B cell (primary cell): ENCODE data around the gene PEX14. TPM values are rescaled to one million over a fixed set of nuclear protein-coding genes. Genes with fewer than 3 reads are reported as not detected.

Source experiments
- ATAC-seq: fragments of 200-7000 bp; cut with Tn5 transposase; one replicate; pipeline ENCODE4 v1.10.0; 2021; ENCODE audit warnings: low read depth, mild to moderate bottlenecking, moderate number of reproducible peaks, moderate library complexity
- CTCF ChIA-PET: fragments of 350-600 bp; sonication (Branson Sonifier 250); formaldehyde crosslinking; loops from one replicate; lab custom pipeline; 2021; ENCODE audit warnings: antibody characterized with exemption, inconsistent platforms; lab: Charles Lee
- POLR2A ChIA-PET: fragments of 350-600 bp; sonication (Branson Sonifier 250); formaldehyde crosslinking; loops from one replicate; lab custom pipeline; 2021; ENCODE audit warnings: antibody characterized with exemption; lab: Charles Lee
- DNase-seq: peaks from one replicate; pipeline ENCODE4 v3.0.0; 2013
- H2AFZ ChIP-seq: 2 replicates; pipeline ENCODE4 v1.6.1; 2012; ENCODE audit warnings: mild to moderate bottlenecking, low read depth, low read length; ENCODE audit not compliant: insufficient read depth, poor library complexity, severe bottlenecking
- H3K27ac ChIP-seq, 2 donors: 1 replicate in 1 of 2; 2 replicates in 1 of 2; pipeline ENCODE4 v1.5.1; 2012 to 2013; ENCODE audit warnings: low read length in 2 of 2, mild to moderate bottlenecking in 2 of 2, moderate library complexity in 1 of 2
- H3K27me3 ChIP-seq, 4 experiments: fragments of 200-600 bp in 1 of 4; sonication (generic) in 1 of 4; replicated peaks in 1 of 4; 1 replicate in 2 of 4; 2 replicates in 2 of 4; pipeline versions ENCODE4 v1.6.1 to v1.7.0; 2013 to 2016; ENCODE audit warnings: low read length in 3 of 4, mild to moderate bottlenecking in 2 of 4, mixed read lengths in 1 of 4, moderate library complexity in 1 of 4; ENCODE audit not compliant: insufficient read depth in 4 of 4, control insufficient read depth in 3 of 4; ENCODE audit errors: control extremely low read depth in 1 of 4
- H3K36me3 ChIP-seq, 2 experiments: replicated peaks in 1 of 2; 1 replicate in 1 of 2; 2 replicates in 1 of 2; pipeline versions ENCODE4 v1.6.1 to v1.7.1; 2013; ENCODE audit warnings: low read length in 1 of 2; ENCODE audit not compliant: insufficient read depth in 2 of 2, control insufficient read depth in 1 of 2; ENCODE audit errors: control extremely low read depth in 1 of 2, extremely low read depth in 1 of 2
- H3K4me1 ChIP-seq, 2 donors: fragments of 200-600 bp in 1 of 2; sonication (generic) in 1 of 2; 1 replicate in 1 of 2; 2 replicates in 1 of 2; pipeline versions ENCODE4 v1.5.1 to v1.6.1; 2013 to 2017; ENCODE audit warnings: low read length in 2 of 2; ENCODE audit not compliant: control insufficient read depth in 2 of 2, insufficient read depth in 2 of 2
- H3K4me2 ChIP-seq: replicated peaks from 2 replicates; pipeline ENCODE3; 2012; ENCODE audit warnings: mild to moderate bottlenecking, low read depth, low read length; ENCODE audit not compliant: poor library complexity, severe bottlenecking
- H3K4me3 ChIP-seq, 5 experiments: fragments of 200-600 bp in 1 of 5; sonication (generic) in 1 of 5; 1 replicate in 3 of 5; 2 replicates in 2 of 5; pipeline versions ENCODE4 v1.5.1 to v1.7.0; 2011 to 2016; ENCODE audit warnings: low read length in 4 of 5, mild to moderate bottlenecking in 4 of 5, low read depth in 2 of 5, control low read depth in 1 of 5, moderate library complexity in 1 of 5; ENCODE audit not compliant: insufficient read depth in 1 of 5; ENCODE audit errors: control extremely low read depth in 1 of 5, extremely low read depth in 1 of 5
- H3K79me2 ChIP-seq: fragments of 200-600 bp; sonication (generic); one replicate; pipeline ENCODE4 v1.6.0; 2016; ENCODE audit warnings: low read length; ENCODE audit not compliant: control insufficient read depth, insufficient read depth
- H3K9ac ChIP-seq: fragments of 200-600 bp; sonication (generic); 2 replicates; pipeline ENCODE4 v1.6.1; 2017; ENCODE audit warnings: mild to moderate bottlenecking, low read length, moderate library complexity
- H3K9me3 ChIP-seq, 3 donors: one replicate each; pipeline versions ENCODE4 v1.6.1 to v1.7.1; 2013; ENCODE audit warnings: low read length in 2 of 3; ENCODE audit not compliant: control insufficient read depth in 2 of 3, insufficient read depth in 1 of 3; ENCODE audit errors: control extremely low read depth in 1 of 3
- H4K20me1 ChIP-seq: 2 replicates; pipeline ENCODE4 v1.6.0; 2012; ENCODE audit warnings: mild to moderate bottlenecking, low read length; ENCODE audit not compliant: insufficient read depth, control insufficient read depth, poor library complexity, severe bottlenecking
- H3K27ac Mint-ChIP-seq: one replicate; pipeline ENCODE4 v1.8.0; 2021; ENCODE audit warnings: mixed read lengths
- H3K27me3 Mint-ChIP-seq: one replicate; pipeline ENCODE4 v1.8.0; 2021; ENCODE audit warnings: mixed read lengths
- H3K4me1 Mint-ChIP-seq: one replicate; pipeline ENCODE4 v1.8.0; 2021; ENCODE audit warnings: mixed read lengths
- H3K4me3 Mint-ChIP-seq: one replicate; pipeline ENCODE4 v1.8.0; 2021; ENCODE audit warnings: mixed read lengths
- H3K9me3 Mint-ChIP-seq: one replicate; pipeline ENCODE4 v1.8.0; 2022; ENCODE audit warnings: mixed read lengths; ENCODE audit not compliant: insufficient read depth
- EZH2 ChIP-seq: IDR thresholded peaks from 2 replicates; pipeline ENCODE4 v1.6.1; 2012; ENCODE audit warnings: borderline replicate concordance, low read depth, mild to moderate bottlenecking, moderate library complexity, low read length; ENCODE audit not compliant: insufficient read depth, poor library complexity, severe bottlenecking
- WGBS: methylation state at CpG from one replicate; pipeline ENCODE4 v1.1.5; 2013; ENCODE audit warnings: missing lambda C conversion rate; ENCODE audit not compliant: insufficient coverage; 5-methylcytosine and 5-hydroxymethylcytosine counted together
- intact Hi-C: fragments of 100-400 bp; cut with micrococcal nuclease; formaldehyde crosslinking; loops from one replicate; pipeline ENCODE4 v1.10.0; 2022
- polyA plus RNA-seq: library from polyadenylated mRNA; depleted of rRNA; stranded (reverse); fragments of >200 nt; gene quantifications from 2 replicates; pipeline ENCODE4 v1.2.3, GENCODE V29; 2012
- total RNA-seq, 2 donors: library from RNA; stranded (reverse); fragments of 120-200 nt in 1 of 2; gene quantifications; 1 replicate in 1 of 2; 2 replicates in 1 of 2; pipeline versions ENCODE4 v1.2.3 to v1.2.4, GENCODE V29; 2013 to 2022
- TF ChIP-seq, protein P1 (sequence below): fragments of 200-600 bp; IDR thresholded peaks from one replicate; pipeline ENCODE4 v1.8.0; 2022; ENCODE audit warnings: antibody characterized with exemption, mild to moderate bottlenecking

Gene PEX14
- total and polyA plus RNA-seq, 2 donors (not counting 1 experiment from before 2014, with no cell fraction given), result 14.1 to 19.3 TPM

DNA sequence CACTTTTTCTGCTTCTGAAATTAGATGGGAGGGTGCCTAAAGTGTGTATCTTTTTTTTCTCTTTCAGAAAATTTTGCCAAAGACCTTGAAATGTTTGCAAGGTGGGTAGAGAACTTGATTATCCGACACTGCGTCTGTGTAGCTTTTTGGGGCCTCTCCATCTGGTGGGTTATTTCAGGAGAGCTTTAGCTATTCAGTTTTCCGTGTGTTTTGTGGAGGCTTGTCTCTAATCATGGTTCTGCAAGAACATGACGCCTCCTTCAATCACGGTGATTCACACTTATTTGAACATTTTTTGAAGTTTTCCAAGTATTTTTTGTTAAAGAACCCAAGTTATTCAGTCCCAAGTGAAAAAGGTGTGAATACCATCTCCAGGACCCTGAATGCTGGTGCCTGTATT, 40.2 kb upstream of the PEX14 start:
- peaks cover 11 to 23% of the 10 kb centered on the region in 2 donors for H3K4me1 ChIP-seq
- no peak overlapping the region for H3K4me3 Mint-ChIP-seq
- intact Hi-C loops, result no loop called here
- no peaks in the 10 kb centered on the region for H3K36me3 ChIP-seq
- no peaks in the 10 kb centered on the region for H3K27me3 ChIP-seq
- H3K27me3 Mint-ChIP-seq, result no peaks in the 10 kb centered on the region
- H3K79me2 ChIP-seq, result peaks cover 10% of the 10 kb centered on the region
- H3K4me3 ChIP-seq, result no peak overlapping the region
- no peaks in the 10 kb centered on the region for H3K9me3 Mint-ChIP-seq
- DNase-seq (no peak), ATAC-seq (no peak)
- CTCF ChIA-PET, result interaction anchor here (1.7 kb wide), 1 partner anchor 60 kb away, joined by 6 read pairs; no protein-coding TSS in a partner anchor
- H3K9ac ChIP-seq, result no peak overlapping the region
- no peak overlapping the region for H3K4me2 ChIP-seq
- POLR2A ChIA-PET, result interaction anchor here (0.6 kb wide), 1 partner anchor 518 kb away, joined by 6 read pairs; no protein-coding TSS in a partner anchor
- no peak overlapping the region for H3K27ac ChIP-seq
- peaks cover 0 to 3% (median 0%) of the 10 kb centered on the region in 3 donors for H3K9me3 ChIP-seq
- WGBS, result no CpG with 5 or more reads among the region's 5 CpGs
- H3K4me1 Mint-ChIP-seq, result peaks cover 25% of the 10 kb centered on the region
- H2AFZ ChIP-seq, result no peak overlapping the region
- no peak overlapping the region for H3K27ac Mint-ChIP-seq
- no peaks in the 10 kb centered on the region for H4K20me1 ChIP-seq
- TF ChIP-seq, protein P1, sequence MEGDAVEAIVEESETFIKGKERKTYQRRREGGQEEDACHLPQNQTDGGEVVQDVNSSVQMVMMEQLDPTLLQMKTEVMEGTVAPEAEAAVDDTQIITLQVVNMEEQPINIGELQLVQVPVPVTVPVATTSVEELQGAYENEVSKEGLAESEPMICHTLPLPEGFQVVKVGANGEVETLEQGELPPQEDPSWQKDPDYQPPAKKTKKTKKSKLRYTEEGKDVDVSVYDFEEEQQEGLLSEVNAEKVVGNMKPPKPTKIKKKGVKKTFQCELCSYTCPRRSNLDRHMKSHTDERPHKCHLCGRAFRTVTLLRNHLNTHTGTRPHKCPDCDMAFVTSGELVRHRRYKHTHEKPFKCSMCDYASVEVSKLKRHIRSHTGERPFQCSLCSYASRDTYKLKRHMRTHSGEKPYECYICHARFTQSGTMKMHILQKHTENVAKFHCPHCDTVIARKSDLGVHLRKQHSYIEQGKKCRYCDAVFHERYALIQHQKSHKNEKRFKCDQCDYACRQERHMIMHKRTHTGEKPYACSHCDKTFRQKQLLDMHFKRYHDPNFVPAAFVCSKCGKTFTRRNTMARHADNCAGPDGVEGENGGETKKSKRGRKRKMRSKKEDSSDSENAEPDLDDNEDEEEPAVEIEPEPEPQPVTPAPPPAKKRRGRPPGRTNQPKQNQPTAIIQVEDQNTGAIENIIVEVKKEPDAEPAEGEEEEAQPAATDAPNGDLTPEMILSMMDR, result no peak
- TF ChIP-seq EZH2, result no peak

GRCh38 chr1:10437052-10437451, 37.7 kb upstream of the PEX14 start:
- no peak for ATAC-seq
- no CpG with 5 or more reads among the region's 1 CpG for WGBS
- H3K27ac Mint-ChIP-seq, result no peak overlapping the region
- H3K36me3 ChIP-seq, result peaks cover 0 to 3% of the 10 kb centered on the region in 2 experiments
- no peaks in the 10 kb centered on the region for H3K27me3 Mint-ChIP-seq
- no peak overlapping the region for H3K4me3 ChIP-seq
- no peak overlapping the region for H3K4me3 Mint-ChIP-seq
- intact Hi-C loops, result no loop called here
- TF ChIP-seq, protein P1, result no peak
- TF ChIP-seq EZH2, result no peak
- no peak overlapping the region for H2AFZ ChIP-seq
- H3K4me2 ChIP-seq, result no peak overlapping the region
- no peak overlapping the region for H3K27ac ChIP-seq
- ChIA-PET CTCF (interaction anchor here (0.6 to 1.2 kb wide), 2 partner anchors 12 to 74 kb away, joined by 3 read pairs; no protein-coding TSS in a partner anchor), POLR2A (no interaction called here)
- no peak overlapping the region for H3K9ac ChIP-seq
- H3K27me3 ChIP-seq, result no peaks in the 10 kb centered on the region
- no peaks in the 10 kb centered on the region for H3K9me3 ChIP-seq
- H3K79me2 ChIP-seq, result no peaks in the 10 kb centered on the region
- no peak for DNase-seq
- H3K4me1 ChIP-seq, result peaks cover 0 to 8% of the 10 kb centered on the region in 2 donors
- H3K9me3 Mint-ChIP-seq, result no peaks in the 10 kb centered on the region
- peaks cover 10% of the 10 kb centered on the region for H3K4me1 Mint-ChIP-seq
- no peaks in the 10 kb centered on the region for H4K20me1 ChIP-seq
